Stimulated activated CD8-positive, alpha-beta memory T cell treated with anti-CD3 and anti-CD28 coated beads, Interleukin-4, amount 100 ng/mL, for 4 hours (primary cell): ENCODE data around the gene DHX35.
"Not testable (repeated sequence)": the region's sequence is repeated elsewhere in the genome, so short reads cannot be mapped to it uniquely, and the experiment has no call there.

Experiments
- DNase-seq, 2 donors: peaks; one replicate each; pipeline ENCODE4 v3.0.0-alpha.2; 2020; ENCODE audit warnings: low read depth in 2 of 2, low spot score in 1 of 2

The DHX35 gene

DNA sequence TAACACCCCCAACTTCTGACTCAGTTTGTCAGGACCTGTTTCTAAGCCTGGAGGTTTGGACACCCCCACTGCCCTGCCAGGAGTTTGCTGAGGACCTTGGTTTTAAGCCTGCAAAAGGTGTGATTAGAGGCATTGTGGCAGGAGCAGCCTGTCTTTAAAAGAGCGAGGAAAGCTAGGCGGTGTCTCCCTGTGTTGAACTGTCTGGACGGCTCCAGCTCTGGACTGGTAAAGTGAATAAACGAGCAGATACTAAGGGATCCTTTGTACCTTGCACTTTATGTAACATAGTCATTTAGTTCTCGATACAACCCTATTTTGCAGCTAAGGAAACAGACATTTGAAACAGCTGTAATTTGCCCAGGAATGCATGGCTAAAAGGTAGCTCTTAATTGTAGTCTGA lies 21.5 kb upstream of the DHX35 start:
- no peak for DNase-seq

GRCh38 chr20:38941726-38942389 lies 20.3 kb upstream of the DHX35 start:
- no peak for DNase-seq

DNA sequence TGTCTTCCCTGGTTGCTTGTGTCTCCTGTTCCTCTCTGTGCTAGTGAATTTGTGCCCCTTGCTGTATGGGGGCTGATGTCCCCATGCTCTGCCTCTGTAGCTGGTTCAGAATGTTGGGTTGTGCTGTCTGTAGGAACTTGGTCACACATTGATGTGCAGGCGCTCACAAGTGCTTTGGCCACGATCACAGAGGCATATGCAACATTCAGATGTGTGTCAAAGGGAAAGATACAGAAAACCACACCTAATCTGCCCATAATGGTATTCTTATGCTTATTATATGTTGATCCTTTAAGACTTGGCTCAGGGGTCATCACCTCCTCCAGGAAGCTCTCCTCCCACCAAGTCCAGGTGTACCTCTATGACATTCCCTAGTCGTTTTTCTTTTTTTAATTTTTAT lies 17.1 kb upstream of the DHX35 start:
- no peak for DNase-seq

DNA sequence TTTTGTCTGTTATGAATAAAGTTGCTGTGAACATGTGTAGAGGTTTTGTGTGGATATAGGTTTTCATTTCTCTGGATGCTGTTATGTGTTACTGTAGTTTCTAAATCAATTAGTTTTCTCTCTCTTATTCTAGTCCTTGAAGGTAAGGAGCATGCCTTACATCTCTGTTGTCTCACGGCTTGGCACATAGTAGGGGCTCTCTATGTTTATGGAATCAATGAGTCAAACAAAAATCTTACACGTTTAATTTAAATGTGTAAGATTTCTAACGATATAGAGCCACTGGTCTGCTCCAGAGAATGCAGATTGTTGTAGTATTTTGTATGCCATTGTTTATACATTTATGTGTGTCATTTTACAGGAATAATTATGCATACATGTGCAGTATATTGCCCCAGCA lies 15.3 kb upstream of the DHX35 start:
- DNase-seq, result no peak

GRCh38 chr20:38947931-38948362 lies 14.2 kb upstream of the DHX35 start:
- DNase-seq, result no peak

DNA sequence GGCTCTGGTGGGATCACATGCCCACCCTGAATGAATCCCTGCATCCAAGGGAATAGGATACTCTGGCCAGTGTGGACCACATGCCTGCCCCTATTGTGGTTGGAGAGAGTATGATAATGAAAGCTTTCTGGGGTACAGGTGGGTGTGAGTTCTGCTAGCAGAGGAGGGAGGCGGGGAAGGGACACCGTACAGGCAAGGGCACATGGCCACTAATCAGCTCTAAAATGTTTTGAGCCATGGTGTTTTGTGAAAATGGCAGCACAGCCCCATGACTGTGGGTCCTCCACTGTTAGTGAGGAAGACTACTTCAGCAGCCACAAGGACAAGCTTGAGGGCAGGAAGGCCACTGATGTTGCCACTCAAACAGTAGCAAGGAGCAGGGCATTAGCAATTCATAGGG lies 11.9 kb upstream of the DHX35 start:
- DNase-seq, result no peak

DNA sequence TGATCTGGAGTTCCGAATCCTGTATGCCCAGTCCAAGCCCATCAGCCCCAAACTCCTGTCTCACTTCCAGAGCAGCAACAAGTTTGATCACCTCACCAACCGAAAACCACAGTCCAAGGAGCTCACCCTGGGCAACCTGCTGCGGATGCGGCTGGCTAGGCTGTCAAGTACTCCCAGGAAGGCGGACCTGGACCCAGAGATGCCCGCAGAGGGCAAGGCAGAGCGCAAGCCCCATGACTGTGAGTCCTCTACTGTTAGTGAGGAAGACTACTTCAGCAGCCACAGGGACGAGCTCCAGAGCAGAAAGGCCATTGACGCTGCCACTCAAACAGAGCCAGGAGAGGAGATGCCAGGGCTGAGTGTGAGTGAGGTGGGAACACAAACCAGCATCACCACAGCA lies 10.5 kb upstream of the DHX35 start:
- no peak for DNase-seq

GRCh38 chr20:38952153-38952552 lies 10.0 kb upstream of the DHX35 start:
- DNase-seq, result no peak

- DNase-seq, result no peak
Measured at GRCh38 chr20:38953630-38954340, 8.4 kb upstream of the DHX35 start.

- no peak for DNase-seq
Measured at GRCh38 chr20:38957235-38957876, 4.8 kb upstream of the DHX35 start.

GRCh38 chr20:38957915-38958485 lies 4.1 kb upstream of the DHX35 start:
- DNase-seq, result no peak

GRCh38 chr20:38960187-38960687 lies 1.9 kb upstream of the DHX35 start:
- not testable (repeated sequence) for DNase-seq

- DNase-seq, result no peak
Measured at GRCh38 chr20:38961530-38962043, 557 bp upstream of the DHX35 start.

DNA sequence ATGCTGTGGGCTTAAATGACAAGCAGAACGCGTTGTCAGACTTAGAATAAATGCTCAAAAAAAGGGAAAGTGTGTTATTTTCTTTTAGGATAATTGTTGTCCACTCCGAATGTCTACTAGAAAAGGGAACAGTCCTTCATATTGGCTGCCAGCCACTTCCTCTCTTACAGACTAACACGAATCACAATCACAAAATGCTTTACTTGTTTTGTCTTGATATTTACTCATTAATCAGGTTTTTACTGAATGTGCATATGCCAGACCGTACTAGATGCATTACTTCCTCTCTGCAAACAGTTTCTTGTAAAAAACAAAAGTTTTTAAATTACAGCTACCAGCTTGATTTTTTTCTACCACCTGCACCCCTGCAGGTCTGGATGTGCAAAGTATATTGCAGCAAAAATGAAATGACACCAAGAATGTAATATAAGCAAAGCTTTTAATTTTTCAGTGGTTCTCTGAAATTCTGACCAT lies 821 bp downstream of the DHX35 start:
- DNase-seq, result no peak

GRCh38 chr20:38963745-38964144 lies 1.6 kb downstream of the DHX35 start:
- DNase-seq, result no peak

DNA sequence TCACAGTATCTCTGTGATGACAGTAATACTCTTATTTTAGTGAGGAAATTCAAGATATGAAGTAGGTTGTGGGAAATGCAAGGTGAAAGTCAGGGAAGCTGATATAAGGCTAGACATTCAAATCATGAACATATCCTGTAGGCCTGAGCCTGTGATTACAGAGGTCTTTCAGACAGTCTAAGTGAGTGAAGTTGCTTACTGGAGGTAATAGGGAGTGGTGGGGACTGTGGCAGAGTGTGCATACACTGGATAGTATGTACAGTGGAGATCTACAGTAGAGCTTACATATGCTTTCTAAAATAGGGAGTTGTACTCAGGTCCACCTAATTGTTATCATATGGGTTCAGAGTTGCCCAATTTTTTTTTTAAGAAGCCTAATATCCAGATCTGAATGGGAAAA lies 3.1 kb downstream of the DHX35 start:
- DNase-seq, result no peak

- DNase-seq, result no peak
Measured at GRCh38 chr20:38968090-38968489, 5.9 kb downstream of the DHX35 start.

- no peak for DNase-seq
Measured at GRCh38 chr20:38969708-38970107, 7.6 kb downstream of the DHX35 start.

DNA sequence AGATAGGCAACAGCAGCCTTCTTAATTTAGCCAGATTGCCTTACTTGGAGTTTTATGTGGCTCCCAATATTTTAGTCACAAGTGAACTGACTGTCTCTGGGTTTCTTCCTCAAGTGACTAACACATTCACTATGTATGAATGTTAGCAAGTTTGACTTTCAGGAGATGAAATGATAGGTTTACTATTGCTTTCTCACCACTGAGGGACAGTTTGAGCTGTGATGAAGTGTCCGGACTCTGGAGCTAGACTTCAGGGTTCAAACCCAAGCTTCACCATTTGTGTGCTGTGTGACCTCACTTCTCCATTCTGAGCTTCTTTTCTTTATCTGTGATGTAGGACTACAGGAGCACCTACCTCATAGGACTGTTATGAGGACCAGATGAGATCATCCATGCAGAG lies 8.2 kb downstream of the DHX35 start:
- no peak for DNase-seq

DNA sequence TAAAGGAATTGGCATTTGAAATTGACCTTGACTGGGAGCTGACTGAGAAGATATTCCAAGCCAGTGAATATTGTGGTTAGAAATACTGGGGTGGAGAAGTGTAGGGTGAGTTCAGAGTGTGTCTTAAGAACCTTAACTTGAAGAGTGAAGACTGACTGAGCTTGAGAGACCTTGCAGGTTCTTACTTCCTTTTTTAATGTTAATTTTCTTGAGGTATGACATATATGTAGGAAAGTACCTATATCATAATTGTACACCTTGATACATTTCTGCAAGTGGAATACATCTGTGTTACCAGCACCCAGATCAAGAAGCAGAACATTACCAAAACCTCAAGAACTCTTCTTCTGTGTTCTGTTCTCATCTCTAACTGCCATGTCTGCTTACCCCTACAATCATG lies 11.0 kb downstream of the DHX35 start:
- no peak for DNase-seq

- DNase-seq, result no peak
Measured at GRCh38 chr20:38973645-38974044, 11.5 kb downstream of the DHX35 start.
